IMR-90 (cell line): Measurements from ENCODE around the gene ZBTB47.

Source experiments
- BHLHE40 ChIP-seq: fragments of 150-350 bp; IDR thresholded peaks from 2 replicates; pipeline ENCODE4 v1.6.1; 2016; ENCODE audit warnings: mild to moderate bottlenecking, low read depth, low read length
- CEBPB ChIP-seq: IDR thresholded peaks from 2 replicates; pipeline ENCODE4 v1.6.1; 2012; ENCODE audit warnings: low read depth, low read length, improper control_type of control experiment
- CTCF ChIP-seq: conservative IDR thresholded peaks from 2 replicates; pipeline ENCODE4 v1.5.1; 2012; ENCODE audit warnings: mild to moderate bottlenecking, low read depth, low read length, improper control_type of control experiment
- ELK1 ChIP-seq: fragments of 150-350 bp; IDR thresholded peaks from 2 replicates; pipeline ENCODE4 v1.6.1; 2016; ENCODE audit warnings: low read depth, mild to moderate bottlenecking, low read length, moderate library complexity, borderline replicate concordance
- MXI1 ChIP-seq: IDR thresholded peaks from 2 replicates; pipeline ENCODE4 v1.6.1; 2012; ENCODE audit warnings: low read depth, mild to moderate bottlenecking, low read length, moderate library complexity, borderline replicate concordance
- POLR2A ChIP-seq: IDR thresholded peaks from 2 replicates; pipeline ENCODE4 v1.6.1; 2012; ENCODE audit warnings: mild to moderate bottlenecking, low read depth, low read length
- RAD21 ChIP-seq: IDR thresholded peaks from 2 replicates; pipeline ENCODE4 v1.6.1; 2012; ENCODE audit warnings: low read length, improper control_type of control experiment
- RCOR1 ChIP-seq: IDR thresholded peaks from 2 replicates; pipeline ENCODE4 v1.6.1; 2012; ENCODE audit warnings: mild to moderate bottlenecking, low read length, improper control_type of control experiment; ENCODE audit not compliant: insufficient replicate concordance
- USF2 ChIP-seq: fragments of 150-350 bp; IDR thresholded peaks from 2 replicates; pipeline ENCODE4 v1.6.1; 2017; ENCODE audit warnings: mild to moderate bottlenecking, antibody characterized with exemption, low read length, low read depth

- TF ChIP-seq POLR2A, result no peak
- TF ChIP-seq RCOR1, result no peak
- TF ChIP-seq CTCF, result no peak
- TF ChIP-seq CEBPB, result no peak
- TF ChIP-seq MXI1, result no peak
- no peak for TF ChIP-seq USF2
- no peak for TF ChIP-seq ELK1
- no peak for TF ChIP-seq BHLHE40
- TF ChIP-seq RAD21, result no peak
Observed at GRCh38 chr3:42668413-42668760, 14.9 kb downstream of the ZBTB47 start.
